IPS-18a (cell line): ENCODE data around the gene PRKCQ.

Experiments
- H3K27ac ChIP-seq: one replicate; pipeline ENCODE4 v1.5.1; 2013; ENCODE audit warnings: low read length
- H3K27me3 ChIP-seq: one replicate; pipeline ENCODE4 v1.6.1; 2013; ENCODE audit warnings: mild to moderate bottlenecking, low read length; ENCODE audit not compliant: control insufficient read depth, insufficient read depth
- H3K36me3 ChIP-seq: one replicate; pipeline ENCODE4 v1.6.1; 2013; ENCODE audit warnings: low read depth, low read length; ENCODE audit not compliant: control insufficient read depth
- H3K4me1 ChIP-seq: one replicate; pipeline ENCODE4 v1.6.1; 2013; ENCODE audit warnings: low read depth, low read length; ENCODE audit not compliant: control insufficient read depth
- H3K4me3 ChIP-seq: one replicate; pipeline ENCODE4 v1.5.1; 2013; ENCODE audit warnings: low read length
- H3K9ac ChIP-seq: one replicate; pipeline ENCODE4 v1.6.1; 2013; ENCODE audit warnings: mild to moderate bottlenecking, low read length, moderate library complexity
- H3K9me3 ChIP-seq: one replicate; pipeline ENCODE4 v1.6.1; 2013; ENCODE audit warnings: low read depth, low read length; ENCODE audit not compliant: control insufficient read depth

PRKCQ gene

GRCh38 chr10:6499974-6500373, 80.1 kb downstream of the PRKCQ start:
- Histone ChIP-seq H3K9ac (no peak overlapping the region), H3K4me3 (no peak overlapping the region), H3K36me3 (peaks cover 3% of the 10 kb centered on the region), H3K27ac (no peak overlapping the region), H3K4me1 (no peaks in the 10 kb centered on the region), H3K27me3 (no peaks in the 10 kb centered on the region), H3K9me3 (no peaks in the 10 kb centered on the region)

GRCh38 chr10:6498771-6499170, 81.3 kb downstream of the PRKCQ start:
- H3K4me1 ChIP-seq: no peaks in the 10 kb centered on the region
- no peak overlapping the region for H3K4me3 ChIP-seq
- no peak overlapping the region for H3K9ac ChIP-seq
- H3K9me3 ChIP-seq: no peaks in the 10 kb centered on the region
- H3K27me3 ChIP-seq: no peaks in the 10 kb centered on the region
- H3K27ac ChIP-seq: no peak overlapping the region
- H3K36me3 ChIP-seq: peaks cover 3% of the 10 kb centered on the region

- Histone ChIP-seq H3K4me3 (no peak overlapping the region), H3K9me3 (no peaks in the 10 kb centered on the region), H3K27ac (no peak overlapping the region), H3K36me3 (peaks cover 3% of the 10 kb centered on the region), H3K27me3 (no peaks in the 10 kb centered on the region), H3K4me1 (no peaks in the 10 kb centered on the region), H3K9ac (no peak overlapping the region)
Observed at GRCh38 chr10:6497620-6498019, 82.5 kb downstream of the PRKCQ start.

GRCh38 chr10:6494936-6495592, 85.0 kb downstream of the PRKCQ start:
- Histone ChIP-seq H3K27me3 (no peaks in the 10 kb centered on the region), H3K27ac (no peak overlapping the region), H3K4me3 (no peak overlapping the region), H3K4me1 (no peaks in the 10 kb centered on the region), H3K9ac (no peak overlapping the region), H3K9me3 (no peaks in the 10 kb centered on the region), H3K36me3 (peaks cover 3% of the 10 kb centered on the region)

GRCh38 chr10:6494442-6494819, 85.6 kb downstream of the PRKCQ start:
- Histone ChIP-seq H3K9me3 (no peaks in the 10 kb centered on the region), H3K27me3 (no peaks in the 10 kb centered on the region), H3K4me3 (no peak overlapping the region), H3K9ac (no peak overlapping the region), H3K36me3 (peaks cover 3% of the 10 kb centered on the region), H3K4me1 (no peaks in the 10 kb centered on the region), H3K27ac (no peak overlapping the region)

GRCh38 chr10:6493521-6494441, 86.3 kb downstream of the PRKCQ start:
- H3K9ac ChIP-seq: no peak overlapping the region
- no peaks in the 10 kb centered on the region for H3K4me1 ChIP-seq
- H3K27ac ChIP-seq: no peak overlapping the region
- peaks cover 3% of the 10 kb centered on the region for H3K36me3 ChIP-seq
- H3K4me3 ChIP-seq: no peak overlapping the region
- H3K27me3 ChIP-seq: no peaks in the 10 kb centered on the region
- no peaks in the 10 kb centered on the region for H3K9me3 ChIP-seq

GRCh38 chr10:6492896-6493295, 87.2 kb downstream of the PRKCQ start:
- Histone ChIP-seq H3K4me3 (no peak overlapping the region), H3K4me1 (no peaks in the 10 kb centered on the region), H3K9ac (no peak overlapping the region), H3K9me3 (no peaks in the 10 kb centered on the region), H3K36me3 (peaks cover 3% of the 10 kb centered on the region), H3K27ac (no peak overlapping the region), H3K27me3 (no peaks in the 10 kb centered on the region)

GRCh38 chr10:6491841-6492609, 88.1 kb downstream of the PRKCQ start:
- Histone ChIP-seq H3K36me3 (peaks cover 3% of the 10 kb centered on the region), H3K9me3 (no peaks in the 10 kb centered on the region), H3K9ac (no peak overlapping the region), H3K4me1 (no peaks in the 10 kb centered on the region), H3K27ac (no peak overlapping the region), H3K4me3 (no peak overlapping the region), H3K27me3 (no peaks in the 10 kb centered on the region)

- H3K9ac ChIP-seq: no peak overlapping the region
- no peak overlapping the region for H3K27ac ChIP-seq
- peaks cover 3% of the 10 kb centered on the region for H3K36me3 ChIP-seq
- H3K4me3 ChIP-seq: no peak overlapping the region
- no peaks in the 10 kb centered on the region for H3K4me1 ChIP-seq
- no peaks in the 10 kb centered on the region for H3K9me3 ChIP-seq
- no peaks in the 10 kb centered on the region for H3K27me3 ChIP-seq
Observed at GRCh38 chr10:6490614-6491013, 89.5 kb downstream of the PRKCQ start.

GRCh38 chr10:6487920-6488319, 92.2 kb downstream of the PRKCQ start:
- H3K27ac ChIP-seq: no peak overlapping the region
- H3K9me3 ChIP-seq: no peaks in the 10 kb centered on the region
- no peaks in the 10 kb centered on the region for H3K4me1 ChIP-seq
- no peaks in the 10 kb centered on the region for H3K27me3 ChIP-seq
- H3K4me3 ChIP-seq: no peak overlapping the region
- peaks cover 6% of the 10 kb centered on the region for H3K36me3 ChIP-seq
- no peak overlapping the region for H3K9ac ChIP-seq

- H3K36me3 ChIP-seq: peaks cover 6% of the 10 kb centered on the region
- H3K27ac ChIP-seq: no peak overlapping the region
- H3K4me1 ChIP-seq: no peaks in the 10 kb centered on the region
- H3K9me3 ChIP-seq: no peaks in the 10 kb centered on the region
- H3K27me3 ChIP-seq: no peaks in the 10 kb centered on the region
- H3K4me3 ChIP-seq: no peak overlapping the region
- H3K9ac ChIP-seq: no peak overlapping the region
Observed at GRCh38 chr10:6486309-6486708, 93.8 kb downstream of the PRKCQ start.
